HG03520 (cell line): Measurements from ENCODE around the gene CCNK.
A peak's percentile ranks its signal among the peaks of the same experiment; 100 is the strongest.

Experiments
- ATAC-seq: cut with Tn5 transposase; IDR thresholded peaks from one replicate; pipeline ENCODE4 v1.9.1; 2021; ENCODE audit warnings: mild to moderate bottlenecking, moderate library complexity; ENCODE audit not compliant: unreplicated experiment

Gene CCNK

DNA sequence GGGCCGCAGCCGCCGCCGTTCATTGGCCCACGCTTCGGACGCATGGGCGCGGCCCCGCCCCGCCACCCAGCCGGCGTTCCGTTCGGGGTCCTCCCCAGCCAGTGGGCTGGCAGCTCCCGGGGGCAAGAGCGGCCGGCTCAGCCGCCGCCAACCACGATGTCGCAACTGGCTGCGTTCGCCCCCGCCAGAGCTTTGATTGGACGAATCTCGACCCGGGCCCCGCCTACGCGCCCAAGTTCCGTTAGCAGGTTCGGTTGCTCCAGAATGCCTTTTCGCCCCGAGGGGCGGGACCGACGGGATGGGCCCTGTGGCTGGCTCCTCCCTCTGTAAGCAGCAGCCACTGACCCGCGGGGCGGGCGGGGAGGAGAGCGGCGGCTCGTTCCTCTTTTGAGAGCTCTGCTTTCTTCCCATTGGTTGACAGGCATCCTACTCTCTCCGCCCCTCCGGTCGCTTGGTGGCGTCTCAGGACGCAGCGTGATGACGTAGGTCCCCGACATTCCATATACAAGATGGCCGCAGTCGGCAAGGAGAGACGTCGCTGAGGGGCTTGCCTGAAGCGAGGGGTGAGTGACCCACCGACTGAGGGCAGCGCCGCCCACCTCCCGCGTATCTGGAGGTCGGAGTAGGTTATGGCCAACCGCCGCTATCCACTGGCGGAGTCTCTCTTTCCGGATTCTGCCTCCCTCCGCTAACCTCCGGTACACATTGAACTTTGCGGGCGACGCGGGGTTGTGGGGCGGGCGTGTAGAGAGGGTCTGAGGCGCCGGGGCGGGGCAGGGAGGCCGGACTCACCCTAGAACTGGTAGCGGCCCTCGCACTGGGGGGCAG, at the start of gene CCNK:
Gene CCNK, plus strand, starts transcription at position 493 of the 828 bp plus-strand sequence. CDS start 11,269 bp downstream, outside the sequence.
- ATAC-seq, result peak; percentile 84

DNA sequence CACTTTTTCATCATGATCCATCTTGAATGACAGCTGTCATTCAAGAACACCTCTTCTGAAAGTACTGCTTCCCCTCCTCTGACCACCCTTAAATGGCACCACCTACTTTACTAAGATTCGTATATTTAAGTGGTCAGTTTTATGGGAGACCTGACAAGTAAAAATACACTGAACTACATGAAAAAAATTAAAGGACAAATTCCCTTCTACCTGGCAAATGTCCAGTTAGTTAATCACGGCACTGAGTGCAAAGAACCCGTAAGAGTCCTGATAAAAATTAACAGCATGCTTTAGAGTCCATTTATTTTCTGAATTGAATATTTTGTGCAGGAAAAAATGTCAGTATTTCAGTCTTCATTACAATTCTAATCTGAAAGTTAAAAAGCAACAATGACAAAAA, 49.2 kb upstream of the CCNK start:
- no peak for ATAC-seq

DNA sequence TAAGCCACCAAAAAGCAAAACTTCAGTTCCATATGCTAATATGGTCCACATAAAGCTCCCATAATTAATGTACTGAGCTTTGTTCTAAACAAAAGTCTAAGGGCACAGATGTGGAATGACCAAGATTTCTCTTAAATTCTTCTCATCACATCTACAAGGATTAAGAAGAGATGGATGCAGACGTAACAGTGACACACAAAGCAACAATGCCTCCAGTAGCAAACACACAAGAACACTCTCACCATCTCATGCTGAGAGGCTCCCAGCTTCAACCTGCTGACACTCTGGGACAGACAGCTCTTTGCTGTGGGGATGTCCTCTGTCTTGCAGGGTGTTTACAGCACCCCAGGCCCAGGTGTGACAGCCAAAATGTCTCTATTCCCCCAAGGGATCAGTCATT, 48.7 kb upstream of the CCNK start:
- ATAC-seq, result no peak

DNA sequence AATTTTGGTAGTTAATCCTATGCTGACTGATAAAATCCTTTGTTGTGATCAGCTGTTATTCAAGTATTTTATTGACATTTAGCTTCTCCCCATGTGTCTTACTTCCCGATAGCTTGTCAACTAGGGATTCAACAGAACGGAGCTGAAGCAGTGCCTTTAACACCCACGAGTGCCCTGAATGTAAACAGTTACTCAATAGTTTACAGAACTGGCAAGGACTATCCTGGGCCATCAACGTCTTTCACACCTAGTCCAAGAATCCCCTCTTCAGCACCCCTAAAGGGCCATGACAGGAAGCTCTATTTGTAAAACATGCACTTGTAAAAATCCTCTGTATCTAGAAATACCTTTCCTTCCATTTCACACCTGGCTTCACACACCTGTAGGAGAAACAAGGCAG, 45.9 kb upstream of the CCNK start:
- ATAC-seq, result no peak

DNA sequence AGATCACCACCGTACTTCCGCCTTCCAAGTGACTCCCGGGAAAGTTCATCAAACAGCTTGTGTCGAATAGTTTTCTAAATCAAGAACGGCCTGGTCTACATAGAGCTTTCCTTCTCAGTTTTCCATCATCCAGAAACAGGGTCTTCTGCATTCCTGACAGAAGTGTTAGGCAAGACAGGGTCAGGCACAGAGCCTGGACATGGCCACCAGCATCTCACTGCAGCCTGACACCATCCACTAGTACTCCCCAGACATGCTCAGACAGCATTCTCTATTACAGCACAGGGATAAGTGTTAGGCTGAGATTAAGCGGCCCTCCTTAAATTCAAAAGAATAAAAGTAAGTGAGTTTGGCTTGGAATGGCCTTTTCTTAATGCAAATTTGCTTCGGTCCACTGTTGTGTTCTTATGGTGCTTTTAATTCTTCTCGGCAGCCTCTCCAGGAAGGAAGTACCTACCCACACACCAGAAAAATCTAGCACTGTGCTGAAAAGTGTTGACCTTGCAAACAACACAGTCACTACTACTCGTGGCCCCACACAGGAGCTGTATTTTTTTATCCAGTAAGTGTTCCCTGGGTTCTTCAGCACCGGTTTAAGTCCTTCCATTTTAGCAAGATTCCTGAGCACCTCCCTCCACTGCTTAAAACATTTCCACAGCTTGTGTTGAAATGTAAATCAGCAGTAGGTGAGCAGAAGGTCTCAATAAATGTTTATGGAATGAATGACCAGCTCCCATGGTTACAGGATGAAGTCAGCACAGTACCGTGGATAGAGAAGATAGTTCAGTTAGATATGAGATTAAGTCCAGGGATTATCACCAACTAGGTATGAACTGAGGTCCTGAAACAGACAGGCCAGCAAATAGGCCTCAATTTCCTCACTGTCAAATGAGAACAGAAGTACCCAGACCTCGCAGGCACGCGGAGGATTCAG, 44.7 kb upstream of the CCNK start:
- no peak for ATAC-seq

DNA sequence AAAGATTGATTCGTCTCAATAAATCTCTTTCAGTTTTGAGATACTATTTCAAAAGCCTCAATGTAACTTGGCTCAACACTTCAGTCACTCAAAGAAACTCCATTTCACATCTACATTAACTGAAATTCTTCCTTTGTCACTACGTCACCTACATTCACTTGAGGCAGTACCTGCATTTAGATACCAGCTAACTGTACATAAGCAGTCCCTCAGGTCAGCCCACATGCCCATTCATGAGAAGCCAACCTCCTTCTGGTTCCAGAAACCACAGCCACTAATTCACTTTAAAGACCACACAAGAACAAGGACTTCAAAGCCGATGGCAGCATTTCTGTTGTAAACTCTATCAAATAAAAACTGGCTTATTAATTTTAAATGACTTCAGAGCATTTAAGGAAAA, 43.5 kb upstream of the CCNK start:
- no peak for ATAC-seq

DNA sequence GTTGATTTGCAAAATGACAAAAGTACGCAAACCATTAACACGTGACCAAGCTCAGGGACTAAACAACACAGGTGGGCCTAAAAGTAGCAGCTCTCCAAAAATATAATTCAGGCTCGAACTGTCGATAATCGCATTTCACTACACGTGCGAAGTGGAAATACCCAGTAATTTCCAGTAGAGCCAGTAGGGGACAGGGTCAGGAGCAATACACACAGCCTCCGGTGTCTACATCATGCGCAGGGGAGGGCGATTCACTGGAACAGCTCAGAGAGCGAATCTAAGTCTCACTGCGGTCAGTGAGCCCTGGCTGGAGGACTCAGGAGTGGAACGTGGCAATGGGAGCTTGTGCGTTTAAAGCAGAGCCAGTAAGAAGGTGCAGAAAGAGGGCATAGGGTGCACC, 40.9 kb upstream of the CCNK start:
- no peak for ATAC-seq

DNA sequence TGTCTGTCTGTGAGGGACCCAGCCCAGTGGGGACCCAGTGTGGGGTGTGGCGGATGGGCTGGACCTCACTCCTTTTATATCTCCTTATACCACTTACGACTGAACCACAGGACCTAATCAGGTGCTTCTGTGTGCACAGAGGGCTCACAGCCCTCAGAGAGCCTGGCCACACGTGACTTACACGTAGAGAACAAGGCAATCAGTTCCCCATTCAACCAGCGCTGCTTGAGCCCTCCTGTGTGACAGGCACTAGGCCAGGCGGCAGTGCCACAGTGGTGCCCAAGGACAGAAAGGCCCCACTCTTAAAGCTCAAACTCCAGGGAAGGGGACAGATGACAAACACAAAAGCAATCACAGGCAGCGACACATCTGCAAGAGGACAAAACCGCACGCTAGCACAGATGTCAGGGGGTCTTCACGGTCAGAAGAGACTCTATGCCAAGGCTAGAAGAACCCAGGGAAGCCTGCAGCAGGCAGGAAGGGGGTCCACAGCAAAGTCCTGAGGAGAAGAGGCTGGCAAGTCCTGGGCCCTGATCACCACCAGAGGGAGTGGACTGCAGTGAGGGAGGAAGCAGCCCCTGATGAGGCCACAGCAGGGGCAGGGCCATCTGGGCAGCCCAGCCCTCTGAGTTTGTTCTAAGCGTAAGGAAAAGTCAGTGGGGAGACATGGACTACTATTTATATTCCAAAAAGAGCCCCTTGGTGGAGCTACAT, 39.9 kb upstream of the CCNK start:
- no peak for ATAC-seq

DNA sequence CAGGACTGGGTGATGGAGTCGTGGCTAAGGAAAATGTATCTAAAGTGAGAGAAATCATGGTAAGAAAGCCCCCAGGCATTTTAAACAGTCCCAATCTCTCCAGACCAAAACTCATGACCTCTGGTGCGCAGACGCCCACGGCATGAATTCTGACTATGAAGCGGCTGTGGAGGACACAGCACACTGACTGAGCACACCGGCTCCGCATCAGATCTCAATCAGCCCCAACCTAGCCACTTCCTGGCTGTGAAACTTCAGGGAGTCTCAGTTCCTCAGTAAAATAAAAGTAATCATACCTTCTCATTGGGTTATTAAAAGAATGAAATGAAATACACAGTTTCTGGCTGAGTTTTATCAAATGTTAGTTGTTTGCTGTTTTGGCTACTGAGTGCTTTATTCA, 39.3 kb upstream of the CCNK start:
- ATAC-seq, result no peak

DNA sequence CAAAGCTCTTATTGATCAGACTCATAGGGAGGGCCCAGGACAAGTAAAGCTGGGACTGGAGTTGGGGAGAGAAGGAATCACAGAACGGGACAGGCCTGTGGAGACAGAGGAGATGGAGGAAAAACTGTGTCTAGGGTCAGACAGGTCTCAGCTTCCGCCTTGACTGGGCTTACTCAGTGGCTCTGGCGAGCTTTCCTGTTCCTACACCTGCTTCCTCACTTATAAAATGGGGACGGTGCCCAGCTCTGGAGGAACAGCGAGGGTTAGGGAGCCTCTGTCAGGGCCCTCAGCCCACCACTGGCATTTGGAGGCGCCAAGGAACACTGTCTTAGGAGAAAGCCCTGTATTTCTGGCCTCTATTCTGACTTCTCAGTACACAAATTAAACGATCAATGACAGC, 35.3 kb upstream of the CCNK start:
- ATAC-seq, result no peak

DNA sequence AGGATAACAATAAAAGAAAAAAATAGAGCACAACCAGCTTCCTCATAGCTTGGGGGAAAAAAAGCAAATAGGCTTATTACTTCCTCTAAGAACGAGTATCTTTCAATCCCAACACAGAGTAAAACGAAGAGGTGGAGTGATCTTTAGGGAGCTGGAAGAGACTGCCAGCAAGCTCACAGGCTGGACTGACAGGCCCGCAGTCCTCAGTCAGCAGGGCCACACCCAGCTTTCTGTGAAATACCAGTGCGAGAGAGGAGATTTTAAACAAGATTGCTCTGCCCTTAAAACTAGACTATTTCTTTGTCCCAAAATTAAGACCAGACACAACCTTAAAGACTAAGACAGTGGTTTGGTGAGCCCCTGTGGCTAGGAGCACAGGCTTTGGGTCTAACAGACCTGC, 33.5 kb upstream of the CCNK start:
- ATAC-seq, result no peak

DNA sequence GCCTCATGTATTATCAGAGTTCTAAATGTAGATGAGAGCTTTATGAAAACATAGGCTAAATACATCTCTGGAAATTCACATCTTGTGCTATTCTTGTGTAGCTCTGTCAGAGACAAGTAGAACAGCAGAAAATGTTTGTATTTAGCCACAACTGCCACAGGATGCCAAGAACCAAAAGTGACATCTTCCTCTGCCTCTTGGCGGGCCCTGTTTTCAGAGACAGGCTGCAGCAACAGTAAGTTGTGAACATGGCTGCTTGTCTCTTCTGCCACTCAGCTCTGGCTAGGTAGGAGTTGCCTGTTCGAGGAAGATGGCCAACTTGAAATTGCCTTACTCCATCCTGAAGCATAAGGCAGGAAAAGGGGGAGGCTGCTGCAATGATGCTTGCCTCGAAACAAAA, 30.9 kb upstream of the CCNK start:
- no peak for ATAC-seq

DNA sequence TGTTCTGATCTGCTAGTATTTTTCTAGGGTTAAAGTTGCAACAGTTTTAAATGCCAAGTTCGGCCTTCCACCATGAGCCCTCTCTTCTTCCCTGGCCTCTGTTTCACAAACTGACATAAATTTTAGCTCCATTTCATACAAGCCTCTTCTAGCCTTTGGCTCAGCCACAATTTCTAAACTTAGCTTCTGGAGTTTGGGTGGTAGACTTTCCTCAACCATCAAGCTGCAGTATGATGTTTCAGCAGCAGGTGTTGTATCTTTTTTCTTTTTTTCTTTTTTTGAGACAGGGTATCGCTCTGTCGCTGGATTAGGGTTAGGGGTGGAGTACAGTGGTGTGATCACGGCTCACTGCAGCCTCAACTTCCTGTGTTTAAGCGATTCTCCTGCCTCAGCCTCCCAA, 30.0 kb upstream of the CCNK start:
- no peak for ATAC-seq

DNA sequence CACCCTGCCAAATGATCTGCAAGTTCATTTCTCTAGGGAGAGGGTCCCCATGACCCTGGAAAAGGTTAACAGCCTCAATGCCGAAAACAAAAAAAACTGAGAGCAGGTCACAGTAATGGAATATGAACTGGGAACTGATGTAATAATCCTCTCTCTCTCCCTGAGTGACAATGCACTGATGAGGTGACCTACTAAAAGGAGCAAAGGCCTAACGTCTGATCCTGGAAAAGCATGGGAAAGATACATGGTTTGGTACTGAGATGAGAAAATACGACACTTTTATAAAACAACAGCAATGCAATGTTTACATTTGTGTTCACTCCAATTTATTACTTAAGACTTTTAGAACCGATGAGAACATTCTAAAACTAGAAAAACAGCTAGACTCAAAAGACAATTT, 28.2 kb upstream of the CCNK start:
- no peak for ATAC-seq

DNA sequence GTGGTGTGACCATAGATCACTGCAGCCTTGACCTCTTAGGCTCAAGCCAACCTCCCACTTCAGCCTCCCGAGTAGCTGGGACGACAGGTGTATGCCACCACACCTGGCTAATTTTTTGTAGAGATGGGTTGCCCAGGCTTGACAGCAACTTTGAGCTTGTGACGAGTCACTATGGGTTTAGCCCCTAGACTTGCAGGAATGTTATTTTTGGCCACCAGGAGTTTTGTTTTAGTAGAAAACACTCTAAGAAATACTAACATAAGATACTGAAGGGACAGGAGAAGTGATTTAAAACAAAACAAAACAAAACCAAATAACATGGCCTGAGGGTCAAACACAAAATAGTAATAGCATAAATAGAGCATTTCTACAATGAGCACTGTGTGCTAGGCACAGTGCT, 27.0 kb upstream of the CCNK start:
- no peak for ATAC-seq

DNA sequence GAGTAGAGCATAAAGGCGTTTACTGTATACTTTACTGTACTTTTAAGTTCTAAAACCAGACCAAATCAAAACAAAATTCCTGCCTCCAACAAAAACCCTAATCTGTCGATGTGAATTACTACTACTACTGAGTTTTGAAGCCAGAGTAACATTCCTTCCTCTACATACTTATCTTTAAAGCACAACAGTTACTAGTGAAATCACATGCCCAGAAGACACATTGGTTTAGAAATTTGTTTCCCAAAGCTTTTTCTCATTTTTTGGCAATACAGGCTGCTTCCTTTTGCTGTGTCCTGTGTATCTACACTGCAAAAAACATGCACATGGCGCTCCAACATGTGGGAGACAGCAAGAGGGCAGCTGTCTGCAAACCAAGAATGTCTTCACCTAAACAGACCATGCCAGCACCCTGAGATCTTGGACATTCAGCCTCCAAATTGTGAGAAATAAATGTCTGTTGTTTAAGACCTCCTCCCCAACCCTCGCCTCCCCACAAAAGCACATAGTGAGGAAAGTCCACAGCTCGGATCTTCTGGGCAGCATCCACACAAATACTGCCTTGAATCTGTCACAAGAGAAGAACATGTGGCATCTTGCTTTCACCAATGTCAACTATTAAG, 21.6 kb upstream of the CCNK start:
- no peak for ATAC-seq

DNA sequence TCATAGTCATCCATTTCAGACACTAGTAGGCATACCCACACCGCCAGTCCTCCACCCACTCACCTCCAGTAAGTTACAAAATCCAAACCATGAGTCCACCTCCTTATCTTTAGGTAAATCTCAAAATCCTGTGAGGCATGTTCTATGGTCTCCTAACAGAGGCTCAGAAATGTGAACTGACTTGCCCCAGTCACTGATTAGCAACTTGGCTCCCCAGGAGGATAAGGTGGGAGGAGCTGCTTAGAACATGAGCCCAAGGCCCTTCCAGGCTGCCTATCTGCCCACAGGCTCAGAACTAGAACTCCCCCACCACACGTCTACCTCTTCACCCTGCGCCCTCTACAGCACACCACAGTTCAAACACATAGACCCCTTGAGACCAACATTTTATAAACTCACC, 20.4 kb upstream of the CCNK start:
- ATAC-seq, result no peak

DNA sequence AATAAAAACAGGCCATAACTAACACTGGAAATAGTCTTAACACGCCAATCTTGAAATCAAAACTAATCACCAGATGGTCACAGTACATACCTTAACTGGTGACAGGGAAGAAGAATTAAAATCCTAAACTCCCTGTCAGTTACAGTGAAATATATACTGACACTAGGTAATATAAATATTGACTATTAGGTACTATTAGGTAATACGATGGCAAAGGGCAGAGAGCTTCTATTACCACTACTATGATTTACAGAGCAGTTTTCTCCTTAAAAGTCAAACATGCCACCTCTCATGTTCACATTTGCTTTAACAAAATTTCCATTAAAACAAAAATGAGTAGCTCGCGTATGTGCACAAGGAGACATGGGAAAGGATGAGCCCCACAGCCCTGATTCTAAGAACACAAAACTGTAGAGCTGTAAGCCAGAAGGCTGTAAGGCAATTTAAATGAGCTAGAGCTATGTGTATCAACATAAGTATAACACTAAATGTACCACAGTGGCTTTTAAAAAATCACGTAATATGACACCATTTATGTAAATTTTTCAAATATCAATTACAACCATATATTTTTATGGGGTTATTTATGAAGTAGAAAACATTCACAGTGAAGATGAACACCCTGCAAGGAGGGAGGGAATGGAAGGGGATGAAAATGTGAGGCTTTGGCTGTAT, 19.7 kb upstream of the CCNK start:
- ATAC-seq, result no peak

DNA sequence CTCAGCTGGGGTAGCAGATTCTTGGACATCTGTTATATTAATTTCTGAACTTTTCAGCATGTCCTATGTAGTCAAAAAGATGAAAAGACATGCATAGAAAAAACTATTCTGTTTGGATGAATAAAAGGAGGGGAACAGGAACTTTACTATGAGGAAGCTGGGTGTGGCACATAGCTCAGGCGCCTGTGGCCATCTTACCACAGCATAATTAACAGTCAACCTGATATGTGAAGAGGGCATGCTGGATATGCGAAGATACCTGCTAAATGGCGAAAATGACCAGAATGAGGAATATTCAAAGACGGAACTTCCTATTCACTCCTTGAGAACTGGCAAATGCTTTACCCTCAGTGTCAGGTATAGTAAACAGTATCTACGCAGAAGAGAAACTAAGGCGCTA, 19.0 kb upstream of the CCNK start:
- no peak for ATAC-seq

DNA sequence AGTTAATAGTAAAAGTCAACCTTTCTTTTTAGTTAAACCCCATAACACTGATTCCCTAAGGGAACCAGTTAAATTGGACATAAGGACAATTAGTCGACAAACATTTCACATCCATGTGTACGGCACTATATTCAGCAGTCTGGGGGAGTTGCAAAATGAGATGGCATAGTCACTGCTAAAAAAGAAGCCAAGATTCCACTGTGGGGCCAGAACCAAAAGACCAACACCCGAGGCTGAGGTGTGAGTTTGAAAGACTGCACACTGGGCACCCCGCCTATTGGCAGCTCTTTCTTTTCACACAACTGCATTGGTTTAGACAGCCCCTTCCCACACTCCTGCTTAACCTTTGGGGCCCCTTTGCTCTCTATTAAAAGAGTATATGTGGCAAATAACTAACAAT, 17.2 kb upstream of the CCNK start:
- ATAC-seq, result no peak
